A204.1 (cell line): Measurements from ENCODE around the gene MACF1.

Source experiments
- FAIRE-seq: peaks from 2 replicates; lab custom pipeline; 2012; peaks lifted over from hg19 to GRCh38; lab: Jason Lieb, UNC

MACF1 gene

DNA sequence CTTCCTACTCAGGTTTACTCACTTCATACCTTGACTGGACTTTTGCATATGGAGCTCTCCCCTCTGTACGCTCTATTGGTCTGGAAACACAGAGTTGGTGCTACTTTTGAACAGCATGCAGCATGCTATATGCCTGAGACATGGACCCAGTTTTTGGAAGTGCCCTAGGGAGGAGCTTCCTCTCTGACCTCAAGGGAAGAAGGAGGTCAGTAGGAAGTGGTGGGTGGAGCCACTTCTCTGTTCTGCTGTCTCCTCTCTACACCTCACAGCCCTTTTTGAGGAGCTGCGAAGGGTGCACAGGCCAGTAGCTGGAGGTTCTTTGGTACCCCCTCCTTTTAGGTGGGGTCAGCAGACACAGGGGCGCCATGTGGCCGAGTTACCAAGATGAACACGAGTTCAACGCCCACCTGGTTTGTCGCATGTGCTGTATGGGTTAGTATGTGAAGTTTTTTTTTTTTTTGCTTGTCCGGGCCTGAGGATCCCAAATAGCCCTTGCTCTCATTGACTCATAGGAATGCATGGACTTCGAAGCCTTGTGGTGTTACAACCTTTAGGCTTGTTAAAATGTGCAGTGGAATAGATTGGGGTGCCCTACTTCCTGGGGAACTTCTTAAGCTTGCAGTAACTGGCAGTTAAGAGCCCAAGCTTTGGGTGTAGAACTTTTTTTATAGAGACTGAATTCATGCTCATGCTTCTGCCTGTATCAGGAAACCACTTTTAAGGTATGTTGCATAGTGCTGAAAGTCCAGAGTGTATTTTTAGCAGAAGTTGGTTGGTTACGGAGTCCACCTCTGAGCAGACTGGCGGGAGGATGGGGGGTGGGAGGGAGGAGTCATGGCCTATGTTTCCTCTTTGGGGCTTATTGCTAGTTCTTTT, 10.7 kb downstream of the MACF1 start:
- FAIRE-seq, result no peak

DNA sequence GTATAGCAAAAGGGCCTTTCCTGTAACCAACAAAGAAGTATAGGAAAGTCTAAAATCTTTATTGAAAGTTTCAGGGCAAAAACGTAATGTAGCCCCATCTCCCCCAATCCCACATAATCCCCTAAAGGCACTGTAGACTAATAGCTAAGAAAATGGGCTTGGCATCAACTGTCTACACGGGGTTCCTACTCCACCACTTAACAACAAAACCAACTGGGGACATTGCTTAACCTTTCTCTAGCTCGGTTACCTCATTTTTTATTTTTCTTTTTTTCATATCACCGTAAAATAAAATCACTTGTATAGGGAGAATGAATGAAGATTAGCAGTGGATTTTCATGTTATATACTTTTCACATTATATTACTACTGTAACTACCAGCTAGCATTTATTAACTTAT, 12.3 kb downstream of the MACF1 start:
- no peak for FAIRE-seq

DNA sequence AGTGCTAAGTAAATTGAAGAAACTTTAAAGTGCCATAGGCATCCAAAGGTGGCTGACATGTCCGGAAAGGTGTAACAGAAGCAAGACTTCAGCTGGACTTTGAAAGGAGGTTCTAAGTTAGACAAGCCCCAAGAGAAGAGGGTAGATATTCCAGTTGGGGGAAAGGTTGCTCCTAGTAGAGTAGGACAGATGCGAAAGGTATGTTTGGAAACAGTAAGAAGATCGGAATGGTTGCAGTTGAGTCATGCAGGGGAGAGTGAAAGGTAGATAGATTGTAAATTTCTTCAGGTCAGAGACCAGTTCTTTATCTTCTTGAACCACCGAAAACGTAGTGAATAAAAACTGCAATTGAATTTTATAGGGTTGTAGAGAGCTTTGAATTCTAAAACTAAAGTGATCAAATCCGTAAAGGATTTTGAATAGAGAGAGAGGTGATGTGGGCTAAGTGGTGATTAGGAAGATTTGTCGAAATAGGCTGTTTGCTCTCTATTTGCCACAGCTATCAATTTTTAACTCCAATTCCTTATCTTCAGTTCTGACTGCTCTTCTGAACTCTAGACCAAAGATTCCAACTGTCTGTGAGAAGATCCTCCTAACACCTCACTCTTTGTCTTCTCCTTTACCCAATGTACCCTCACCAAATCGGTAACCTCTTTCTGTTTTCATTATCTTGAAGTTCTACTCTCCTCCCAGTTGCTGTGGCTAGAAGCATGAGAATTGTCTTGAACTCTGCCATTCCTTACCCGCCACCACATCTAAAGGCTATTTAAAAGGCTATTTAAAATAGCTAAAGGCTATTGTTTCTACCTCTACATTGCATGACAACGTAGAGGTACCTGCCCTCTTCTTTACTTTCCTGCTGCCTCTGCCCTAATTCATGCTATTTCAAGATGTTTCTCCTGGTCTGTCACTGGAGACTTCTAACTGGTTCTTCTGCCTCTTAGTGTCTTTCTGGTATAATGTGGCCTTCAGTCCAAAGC, 16.7 kb downstream of the MACF1 start:
- FAIRE-seq, result no peak

DNA sequence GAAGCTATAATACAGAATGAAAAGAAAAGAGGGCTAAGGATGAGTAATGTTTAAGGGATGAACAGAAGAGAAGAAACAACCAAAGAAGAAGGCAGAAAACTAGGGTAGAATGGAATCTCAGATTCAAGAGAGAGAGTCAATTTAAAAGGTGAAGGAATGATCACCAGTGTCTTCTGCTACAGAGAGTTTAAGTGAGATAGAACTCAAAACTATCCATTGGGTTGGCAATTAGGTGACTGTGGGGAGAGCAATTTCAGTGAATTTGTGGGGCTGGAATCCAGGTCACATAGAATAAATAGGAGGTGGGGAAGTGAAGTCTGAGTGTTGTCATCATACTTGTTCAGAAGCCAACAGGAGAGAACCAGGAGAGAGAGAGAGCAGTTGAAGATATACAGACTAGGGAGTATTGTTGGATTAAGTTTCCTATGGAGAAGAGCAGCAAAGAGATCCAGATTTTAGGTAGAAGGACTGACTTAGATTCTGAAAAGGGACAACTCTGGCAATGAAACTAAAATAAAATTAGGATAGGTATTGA, 19.9 kb downstream of the MACF1 start:
- no peak for FAIRE-seq

DNA sequence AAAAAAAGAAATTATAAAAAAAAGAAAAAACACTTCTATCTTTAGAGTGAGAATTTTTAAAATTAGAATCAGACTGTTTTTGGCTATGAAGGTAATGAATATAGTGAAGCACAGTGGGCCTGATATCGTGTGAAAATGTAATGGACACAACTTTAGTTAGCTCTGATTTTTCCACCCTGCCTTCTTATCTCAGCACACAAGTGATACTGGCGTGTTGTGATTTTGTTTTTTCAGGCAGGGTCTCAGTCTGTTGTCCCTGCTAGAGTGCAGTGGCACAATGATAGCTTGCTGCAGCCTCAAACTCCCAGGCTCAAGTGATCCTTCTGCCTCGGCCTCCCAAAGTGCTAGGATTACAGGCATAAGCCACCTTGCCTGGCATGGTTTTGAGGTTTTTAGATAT, 22.3 kb downstream of the MACF1 start:
- FAIRE-seq, result no peak

DNA sequence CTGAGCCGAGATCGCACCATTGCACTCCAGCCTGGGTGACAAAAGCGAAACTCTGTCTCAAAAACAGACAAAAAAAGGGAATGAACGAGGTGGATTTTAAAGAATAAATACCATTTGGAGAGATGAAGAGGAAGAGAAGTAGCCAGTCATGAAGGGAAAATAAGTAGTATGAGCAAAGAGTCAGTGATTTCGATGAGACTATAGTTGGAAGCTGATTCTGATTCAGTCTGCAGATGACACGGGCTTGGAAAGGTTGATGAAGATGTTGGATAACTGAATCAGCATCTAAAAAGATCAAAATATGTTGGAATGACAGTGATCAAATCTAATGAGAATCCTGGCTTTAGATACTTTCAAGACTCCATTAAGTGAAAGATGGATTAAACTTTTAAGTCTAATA, 23.8 kb downstream of the MACF1 start:
- no peak for FAIRE-seq

DNA sequence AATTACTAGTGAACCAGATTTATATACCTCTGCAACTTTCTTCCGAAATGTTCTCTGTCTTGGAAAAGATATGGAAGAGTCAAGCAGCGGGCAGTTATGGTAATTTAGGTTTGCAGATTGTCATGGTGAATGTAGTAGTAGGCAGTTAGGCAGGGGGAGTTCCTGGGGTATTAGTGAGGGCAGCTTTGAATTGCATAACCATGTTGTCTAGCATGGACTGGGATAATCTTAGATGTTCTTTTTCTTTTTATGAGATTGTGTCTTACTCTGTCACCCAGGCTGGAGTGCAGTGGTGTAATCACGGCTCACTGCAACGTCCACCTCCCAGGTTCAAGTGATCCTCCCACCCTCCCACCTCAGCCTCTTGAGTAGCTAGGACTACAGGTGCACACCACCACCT, 25.0 kb downstream of the MACF1 start:
- no peak for FAIRE-seq

DNA sequence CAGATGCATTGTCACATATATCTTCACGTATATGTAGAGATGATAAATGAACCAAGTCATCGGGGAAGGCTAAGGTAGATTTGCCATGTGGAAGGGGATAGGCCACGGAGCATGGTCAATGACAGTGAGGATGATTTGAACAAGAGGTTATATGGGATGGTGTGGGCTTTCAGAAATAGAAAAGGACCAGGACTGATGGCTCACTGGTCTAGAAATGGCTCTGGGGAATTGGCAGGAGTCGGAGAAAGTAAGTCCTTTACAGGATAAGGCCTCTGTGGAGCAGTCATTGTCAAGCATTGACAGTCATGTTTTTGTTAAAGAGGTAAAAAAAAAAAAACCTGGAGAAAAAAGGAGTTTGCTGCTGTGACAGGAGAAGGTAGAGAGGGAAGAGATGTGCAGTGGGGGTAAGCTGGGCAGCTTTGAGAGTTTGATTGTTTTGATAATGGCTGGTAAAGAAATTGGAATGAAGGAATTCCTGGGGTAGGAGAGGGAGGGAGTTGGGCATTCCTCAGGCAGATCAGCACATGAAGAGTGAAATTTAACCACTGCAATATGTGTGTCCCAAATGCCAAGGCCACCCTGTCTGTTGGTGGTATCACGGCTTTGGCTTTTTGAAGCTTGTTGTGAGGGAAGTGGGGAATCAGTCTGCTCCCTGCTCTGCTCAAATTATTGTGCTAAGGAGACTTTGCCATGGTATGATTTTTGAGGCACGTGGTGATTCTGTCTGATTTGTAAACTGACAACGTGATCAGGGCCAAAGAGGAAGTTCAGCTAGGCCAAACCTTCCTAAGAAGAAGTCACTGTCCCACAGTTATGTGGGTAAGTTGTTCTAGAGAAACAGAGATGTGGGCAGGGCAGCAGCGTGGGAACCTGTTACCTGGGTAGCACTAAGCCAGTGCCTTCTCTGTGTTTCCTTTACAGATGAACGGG, 26.0 kb downstream of the MACF1 start:
- FAIRE-seq, result no peak

DNA sequence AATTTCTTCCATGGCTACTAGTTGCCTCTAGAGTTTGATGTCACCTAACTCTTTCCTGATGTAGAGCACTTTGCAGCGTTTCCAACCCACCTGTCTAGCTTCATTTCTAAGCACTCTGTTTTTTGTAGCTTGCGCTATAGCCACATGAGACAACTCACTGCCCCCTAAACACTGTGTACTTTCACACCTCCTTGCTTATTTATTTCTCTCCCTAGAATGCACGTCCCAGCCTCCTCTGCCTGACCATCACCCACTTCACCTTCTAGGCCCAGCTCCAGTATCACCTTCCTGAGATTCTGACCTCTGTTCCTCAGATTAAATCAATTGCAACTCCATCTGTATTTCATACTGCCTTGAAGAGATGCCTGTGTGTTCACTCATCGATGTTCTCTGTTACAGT, 32.5 kb downstream of the MACF1 start:
- no peak for FAIRE-seq

DNA sequence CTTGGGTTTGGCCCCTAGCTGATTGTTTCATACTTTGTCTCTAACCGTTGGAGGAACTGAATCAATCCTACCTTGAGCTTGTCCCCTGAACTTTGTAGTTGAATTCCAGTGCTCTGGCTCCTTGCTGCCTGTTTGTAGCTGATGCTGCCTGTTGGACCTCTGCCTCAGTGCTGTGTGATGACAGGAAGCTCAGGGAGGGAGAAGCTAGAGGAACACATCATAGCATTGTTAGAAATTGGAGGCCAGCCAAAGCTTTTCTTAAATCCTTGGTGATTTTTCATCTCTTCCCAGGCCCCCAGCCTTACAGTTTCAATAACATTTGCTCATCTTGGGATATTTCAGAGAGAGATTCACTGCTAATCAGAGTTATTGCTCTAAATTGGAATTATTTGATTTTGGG, 34.0 kb downstream of the MACF1 start:
- FAIRE-seq, result no peak

DNA sequence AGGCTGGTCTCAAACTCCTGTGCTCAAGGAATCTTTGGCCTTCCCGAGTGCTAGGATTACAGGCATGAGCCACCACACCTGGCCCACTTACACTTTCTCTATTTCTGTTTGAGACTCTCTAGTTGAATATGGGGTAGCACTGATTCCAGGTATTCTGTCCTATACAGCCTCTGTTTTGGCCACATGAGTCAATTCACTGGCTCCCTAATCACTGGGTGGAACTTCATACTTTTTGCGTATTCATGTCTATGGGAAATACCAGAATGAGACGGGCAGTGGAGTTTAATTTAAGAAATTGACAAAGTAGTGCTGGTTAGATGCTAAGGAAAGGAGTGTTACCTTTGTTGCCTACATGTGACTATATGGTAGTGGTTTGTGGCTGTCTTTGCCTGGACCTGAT, 35.5 kb downstream of the MACF1 start:
- no peak for FAIRE-seq

DNA sequence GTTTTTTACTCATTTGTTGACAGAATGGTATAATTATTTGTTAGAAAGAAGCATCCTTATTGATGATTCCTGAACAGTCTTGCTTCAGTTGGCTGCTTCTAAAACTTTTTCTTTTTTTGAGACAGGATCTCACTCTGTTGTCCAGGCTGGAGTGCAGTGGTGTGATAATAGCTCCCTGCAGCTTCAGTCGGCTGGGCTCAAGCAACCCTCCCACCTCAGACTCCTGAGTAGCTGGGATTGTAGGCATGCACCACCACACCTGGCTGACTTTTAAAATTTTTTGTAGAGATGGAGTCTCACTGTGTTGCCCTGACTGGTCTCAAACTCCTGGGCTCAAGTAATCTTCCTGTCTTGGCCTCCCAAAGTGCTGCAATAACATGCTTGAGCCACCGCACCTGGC, 38.8 kb downstream of the MACF1 start:
- FAIRE-seq, result no peak

DNA sequence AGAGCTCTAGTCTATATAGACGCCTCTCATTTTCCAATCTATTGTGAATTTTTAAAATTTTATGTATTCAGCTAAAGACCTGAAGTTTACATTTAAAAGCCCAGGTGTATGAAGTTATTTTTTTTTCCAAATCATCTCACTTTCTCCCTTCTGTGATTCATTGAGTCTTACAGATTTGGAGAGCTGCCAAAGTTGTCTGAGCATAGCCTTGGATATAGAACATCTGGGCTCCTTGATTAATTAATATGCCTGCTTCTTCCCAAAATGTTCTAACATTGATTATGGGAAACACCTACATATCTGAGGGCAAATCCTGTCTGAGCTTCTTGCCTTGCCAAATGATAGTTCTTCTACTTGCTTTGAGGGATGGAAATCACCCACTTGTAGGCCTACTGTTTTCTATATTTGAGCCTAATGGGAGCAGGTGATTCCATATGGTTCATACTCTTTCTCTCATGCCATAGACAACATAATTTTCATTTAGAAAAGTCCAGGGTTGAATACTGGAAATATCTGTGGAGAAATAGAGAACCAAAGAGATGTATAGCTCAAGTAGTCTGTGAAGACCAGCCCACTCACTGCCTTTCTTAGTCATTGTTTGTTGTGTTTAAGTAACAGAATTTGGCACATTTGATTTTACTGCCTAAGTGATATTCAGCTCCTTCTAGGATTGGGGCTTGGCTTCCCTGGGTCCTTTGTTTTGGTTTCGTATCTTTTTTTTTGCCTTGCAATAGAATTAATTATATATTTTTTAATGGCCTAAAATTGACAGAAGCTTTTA, 46.2 kb downstream of the MACF1 start:
- no peak for FAIRE-seq

DNA sequence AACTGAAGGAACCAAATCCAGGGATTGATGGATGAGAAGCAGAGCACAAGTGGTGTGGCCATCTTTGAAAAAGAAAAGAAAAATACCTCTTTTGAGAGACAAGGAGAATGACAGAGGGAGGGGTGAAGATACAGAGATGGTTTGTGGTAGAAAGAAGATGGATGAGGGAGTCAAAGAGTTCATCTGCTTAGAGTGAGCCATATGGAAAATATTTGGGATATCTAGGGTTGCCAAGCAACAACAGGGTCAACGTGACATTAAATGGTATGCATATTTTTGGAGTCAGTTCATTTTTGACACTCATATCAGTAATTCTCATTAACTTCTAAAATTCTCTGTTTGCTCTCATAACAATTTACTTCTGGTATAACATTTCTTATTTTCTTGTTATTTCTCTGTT, 50.7 kb downstream of the MACF1 start:
- no peak for FAIRE-seq

DNA sequence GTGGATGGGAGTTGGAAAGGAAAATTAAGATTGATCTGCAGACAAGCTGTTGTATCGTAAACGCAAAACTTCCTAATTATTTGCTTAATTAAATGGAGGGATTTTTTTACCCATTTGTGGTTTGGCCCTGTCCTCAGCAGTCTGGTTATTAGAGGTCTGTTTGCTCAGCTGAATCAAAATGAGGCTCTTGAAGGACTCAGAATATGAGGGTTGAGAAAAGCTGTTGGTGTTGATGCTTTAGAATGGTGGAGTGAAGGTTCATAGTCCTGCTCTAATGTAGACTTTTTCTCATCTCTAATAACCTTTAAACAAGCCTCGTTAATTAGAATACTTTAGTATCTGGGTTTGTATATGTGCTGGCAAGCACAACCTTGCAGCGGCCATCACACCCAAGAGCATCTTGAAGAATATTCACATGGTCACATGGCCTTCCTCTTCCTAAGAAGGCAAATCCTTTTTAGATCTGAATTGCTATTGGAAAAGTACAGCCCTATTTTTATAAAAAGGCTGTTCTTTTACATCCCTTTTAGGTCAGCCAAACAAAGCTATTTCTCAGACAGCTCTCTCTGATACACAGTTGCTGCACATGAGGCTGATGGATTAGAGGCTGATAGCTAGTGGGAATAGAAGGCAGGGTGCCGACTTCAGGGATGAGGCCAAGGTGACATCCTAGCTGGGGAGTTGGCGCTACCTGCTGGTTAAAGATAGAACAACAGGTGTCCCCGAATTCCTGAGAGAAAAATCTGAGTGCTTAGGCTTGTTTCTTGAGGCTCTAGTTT, 53.8 kb downstream of the MACF1 start:
- no peak for FAIRE-seq

DNA sequence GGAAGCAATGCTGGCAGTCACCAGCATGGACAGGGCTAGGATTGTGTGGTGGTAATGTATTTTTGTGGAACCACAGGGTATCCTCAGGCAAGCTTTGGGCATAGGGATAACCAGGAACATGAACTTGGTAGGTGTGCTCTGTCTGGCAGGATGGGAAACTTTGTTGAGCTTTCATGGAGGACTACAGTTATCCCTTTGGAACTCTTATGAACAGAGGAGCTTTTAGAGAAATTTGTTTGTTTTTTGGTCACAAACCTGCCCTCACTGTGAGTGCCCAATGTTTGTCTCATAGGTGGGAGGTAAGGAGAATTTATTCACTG, 54.4 kb downstream of the MACF1 start:
- no peak for FAIRE-seq

DNA sequence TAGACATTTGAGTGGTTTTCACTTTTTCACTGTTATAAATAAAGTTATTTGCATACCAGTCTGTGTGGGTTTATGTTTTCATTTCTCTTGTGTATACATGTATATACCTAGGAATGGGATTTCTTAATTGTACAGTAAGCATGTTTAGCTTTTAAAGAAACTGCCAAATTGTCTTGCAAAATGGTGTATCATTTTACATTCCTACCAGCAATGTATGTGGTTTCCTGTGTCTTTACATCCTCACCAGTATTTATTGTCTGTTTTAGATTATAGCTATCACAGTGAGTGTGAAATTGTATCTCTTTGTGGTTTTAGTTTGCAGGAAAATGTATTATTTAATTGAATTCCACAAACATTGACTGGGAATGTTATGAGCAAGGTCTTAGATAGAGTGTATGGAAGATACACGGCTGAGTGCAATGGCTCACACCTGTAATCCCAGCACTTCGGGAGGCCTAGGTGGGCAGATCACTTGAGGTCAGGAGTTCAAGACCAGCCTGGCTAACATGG, 57.3 kb downstream of the MACF1 start:
- FAIRE-seq, result no peak

DNA sequence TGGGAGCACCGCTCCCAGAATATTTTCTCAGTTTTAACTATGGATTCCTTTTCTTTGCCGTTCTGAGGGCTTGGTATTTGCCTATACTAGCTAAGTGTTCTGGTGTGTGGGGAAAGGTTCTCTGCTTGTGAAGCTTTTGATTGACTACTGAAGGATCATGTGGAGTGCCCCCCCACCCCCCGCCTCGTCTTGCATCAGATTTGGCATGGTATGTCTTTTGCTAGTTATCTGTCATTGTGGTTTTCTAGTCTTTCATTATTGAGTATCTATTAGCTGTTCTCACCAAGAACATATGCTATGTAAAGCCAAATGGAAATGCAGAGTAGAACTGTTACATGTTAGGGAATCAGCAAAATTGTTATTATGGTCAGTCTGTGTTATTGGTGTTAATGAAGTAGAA, 58.3 kb downstream of the MACF1 start:
- no peak for FAIRE-seq

DNA sequence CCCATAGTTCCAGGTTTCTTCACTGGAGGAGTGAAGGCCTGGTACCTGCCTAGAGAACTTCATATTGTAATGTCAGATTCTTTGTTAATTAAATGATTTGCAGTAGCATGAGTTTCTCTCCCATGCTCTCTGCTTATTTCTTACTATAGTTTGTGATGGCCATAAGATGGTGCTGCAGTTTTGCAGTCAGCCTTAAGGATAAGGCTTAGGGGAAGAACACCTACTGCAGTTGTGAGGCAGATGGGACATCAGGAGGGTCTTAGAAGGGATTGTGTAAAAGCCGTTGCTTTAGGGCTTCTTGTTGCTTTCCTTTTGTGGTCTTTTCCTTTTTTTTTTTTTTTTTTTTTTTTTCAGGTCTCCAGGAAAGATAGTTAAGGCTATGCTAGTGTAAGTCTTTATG, 61.8 kb downstream of the MACF1 start:
- no peak for FAIRE-seq

DNA sequence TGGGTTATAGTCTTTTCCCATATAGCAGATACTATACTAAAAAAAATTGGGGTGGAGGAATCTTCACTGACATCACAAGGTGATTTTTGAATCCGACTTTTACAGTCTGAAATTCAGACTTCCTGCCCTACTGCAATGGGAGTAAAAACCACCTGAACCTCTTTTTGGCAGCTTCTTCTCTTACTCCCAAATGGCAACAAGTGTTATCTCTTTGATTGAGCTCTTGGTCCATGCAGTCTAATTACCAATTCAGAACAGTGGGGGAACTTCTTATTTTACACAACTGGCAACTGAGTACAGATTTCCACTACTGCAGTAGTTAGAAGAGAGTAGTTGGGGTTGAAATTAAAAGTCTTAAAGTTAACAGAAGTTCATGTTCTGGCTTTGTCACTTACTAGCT, 62.3 kb downstream of the MACF1 start:
- FAIRE-seq, result no peak
